OCI-LY7 (cell line): ENCODE measurements around the gene IL10RB. TPM values are rescaled to one million over a fixed set of nuclear protein-coding genes. Genes with fewer than 3 reads are reported as not detected.
"Not testable (repeated sequence)": the region's sequence is repeated elsewhere in the genome, so short reads cannot be mapped to it uniquely, and the experiment has no call there.

Source experiments
- BruUV-seq: library from RNA; stranded (reverse); fragments of 400-500 nt; replicated peaks from 2 replicates; lab custom pipeline; 2021; lab: Mats Ljungman, UMichigan
- CTCF ChIA-PET: fragments of 300-600 bp; sonication (Branson Sonifier 250); formaldehyde crosslinking; loops from one replicate; lab custom pipeline; 2022; ENCODE audit warnings: antibody characterized with exemption; ENCODE audit not compliant: unreplicated experiment; lab: Charles Lee
- POLR2A ChIA-PET: fragments of 300-600 bp; sonication (Branson Sonifier 250); formaldehyde crosslinking; loops from one replicate; lab custom pipeline; 2022; ENCODE audit warnings: antibody characterized with exemption; lab: Charles Lee
- DNase-seq: peaks from one replicate; pipeline ENCODE4 v3.0.0-alpha.2; 2015; ENCODE audit warnings: low spot score
- H2AFZ ChIP-seq: fragments of 200-600 bp; sonication (generic), shearing (Covaris generic); 2 replicates; pipeline ENCODE4 v1.6.1; 2014; ENCODE audit warnings: mild to moderate bottlenecking, antibody characterized with exemption, low read length, moderate library complexity
- H3K27ac ChIP-seq: fragments of 200-600 bp; sonication (generic); 2 replicates; pipeline ENCODE4 v1.5.1; 2014; ENCODE audit warnings: mixed run types, low read depth, mild to moderate bottlenecking, moderate library complexity, low read length, inconsistent platforms; ENCODE audit not compliant: poor library complexity, severe bottlenecking
- H3K36me3 ChIP-seq: fragments of 200-600 bp; sonication (generic); 2 replicates; pipeline ENCODE4 v1.6.1; 2014; ENCODE audit warnings: mild to moderate bottlenecking, antibody characterized with exemption, low read length, moderate library complexity, mixed read lengths; ENCODE audit not compliant: insufficient read depth
- H3K4me1 ChIP-seq: fragments of 200-600 bp; sonication (generic); 2 replicates; pipeline ENCODE4 v1.5.1; 2014; ENCODE audit warnings: mild to moderate bottlenecking, low read length; ENCODE audit not compliant: insufficient read depth, poor library complexity, severe bottlenecking
- H3K4me2 ChIP-seq: fragments of 200-600 bp; sonication (generic); 2 replicates; pipeline ENCODE4 v1.6.1; 2014; ENCODE audit warnings: mild to moderate bottlenecking, low read length
- H3K4me3 ChIP-seq: fragments of 200-600 bp; sonication (generic); 2 replicates; pipeline ENCODE4 v1.5.1; 2014; ENCODE audit warnings: mild to moderate bottlenecking, low read depth, low read length; ENCODE audit not compliant: poor library complexity, severe bottlenecking
- H3K79me2 ChIP-seq: fragments of 200-600 bp; sonication (generic); 2 replicates; pipeline ENCODE4 v1.6.1; 2016; ENCODE audit warnings: low read depth, mild to moderate bottlenecking, low read length, moderate library complexity, mixed read lengths; ENCODE audit not compliant: insufficient read depth
- H3K9me2 ChIP-seq: fragments of 200-600 bp; sonication (generic); 2 replicates; pipeline ENCODE4 v1.6.1; 2016; ENCODE audit warnings: mild to moderate bottlenecking, low read length, mixed read lengths; ENCODE audit not compliant: insufficient read depth
- H3K9me3 ChIP-seq: fragments of 200-600 bp; sonication (generic); 2 replicates; pipeline ENCODE4 v1.6.1; 2014; ENCODE audit warnings: mild to moderate bottlenecking, mixed run types, low read length, mixed read lengths
- H4K20me1 ChIP-seq: fragments of 200-600 bp; sonication (generic); 2 replicates; pipeline ENCODE4 v1.6.1; 2014; ENCODE audit warnings: mild to moderate bottlenecking, antibody characterized with exemption, low read length, moderate library complexity, mixed read lengths; ENCODE audit not compliant: insufficient read depth
- EZH2phosphoT487 ChIP-seq: fragments of 200-600 bp; sonication (generic); IDR thresholded peaks from 2 replicates; pipeline ENCODE4 v1.6.1; 2018; ENCODE audit warnings: low read depth, borderline replicate concordance, mild to moderate bottlenecking, mixed run types, antibody characterized with exemption, low read length, moderate library complexity, mixed read lengths
- intact Hi-C: fragments of 100-400 bp; cut with micrococcal nuclease; formaldehyde crosslinking; loops from one replicate; pipeline ENCODE4 v1.10.0; 2022; ENCODE audit not compliant: unreplicated experiment
- total RNA-seq, 2 experiments: library from RNA; depleted of rRNA in 1 of 2; stranded (reverse); fragments of >200 nt in 1 of 2; shearing (Covaris generic) in 1 of 2; gene quantifications; 2 replicates each; pipeline ENCODE4 v1.2.3, GENCODE V29; 2014 to 2022
- TF ChIP-seq, protein P1 (sequence below): fragments of 200-600 bp; sonication (generic); conservative IDR thresholded peaks from 2 replicates; pipeline ENCODE4 v1.5.1; 2014; ENCODE audit warnings: mild to moderate bottlenecking, antibody characterized with exemption, low read length, moderate library complexity, mixed read lengths

The IL10RB gene
- total RNA-seq, 2 experiments from 2014 or later = 48.0 to 48.3 TPM

DNA sequence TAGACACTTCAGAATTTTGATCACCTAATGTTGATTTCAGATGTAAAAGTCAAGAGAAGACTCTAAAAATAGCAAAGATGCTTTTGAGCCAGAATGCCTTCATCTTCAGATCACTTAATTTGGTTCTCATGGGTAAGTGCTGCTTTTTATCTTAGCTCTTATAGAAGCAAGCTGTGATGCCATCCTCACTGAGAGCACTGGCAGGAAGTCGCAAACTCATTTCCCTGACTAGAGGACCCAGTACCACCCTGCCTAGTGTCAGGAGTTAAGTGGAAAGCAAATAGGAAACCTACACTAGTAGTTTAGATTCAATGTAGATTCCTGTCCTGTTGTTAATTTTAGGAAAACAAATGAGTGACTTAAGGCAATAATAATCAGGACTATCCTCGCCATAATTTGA, 24.3 kb upstream of the IL10RB start:
- TF ChIP-seq, protein P1, sequence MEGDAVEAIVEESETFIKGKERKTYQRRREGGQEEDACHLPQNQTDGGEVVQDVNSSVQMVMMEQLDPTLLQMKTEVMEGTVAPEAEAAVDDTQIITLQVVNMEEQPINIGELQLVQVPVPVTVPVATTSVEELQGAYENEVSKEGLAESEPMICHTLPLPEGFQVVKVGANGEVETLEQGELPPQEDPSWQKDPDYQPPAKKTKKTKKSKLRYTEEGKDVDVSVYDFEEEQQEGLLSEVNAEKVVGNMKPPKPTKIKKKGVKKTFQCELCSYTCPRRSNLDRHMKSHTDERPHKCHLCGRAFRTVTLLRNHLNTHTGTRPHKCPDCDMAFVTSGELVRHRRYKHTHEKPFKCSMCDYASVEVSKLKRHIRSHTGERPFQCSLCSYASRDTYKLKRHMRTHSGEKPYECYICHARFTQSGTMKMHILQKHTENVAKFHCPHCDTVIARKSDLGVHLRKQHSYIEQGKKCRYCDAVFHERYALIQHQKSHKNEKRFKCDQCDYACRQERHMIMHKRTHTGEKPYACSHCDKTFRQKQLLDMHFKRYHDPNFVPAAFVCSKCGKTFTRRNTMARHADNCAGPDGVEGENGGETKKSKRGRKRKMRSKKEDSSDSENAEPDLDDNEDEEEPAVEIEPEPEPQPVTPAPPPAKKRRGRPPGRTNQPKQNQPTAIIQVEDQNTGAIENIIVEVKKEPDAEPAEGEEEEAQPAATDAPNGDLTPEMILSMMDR = no peak
- no peak for TF ChIP-seq EZH2phosphoT487
- Histone ChIP-seq H3K4me3 (no peak overlapping the region), H3K4me1 (peaks cover 51% of the 10 kb centered on the region), H3K9me2 (no peaks in the 10 kb centered on the region), H4K20me1 (no peaks in the 10 kb centered on the region), H3K79me2 (peaks cover 87% of the 10 kb centered on the region), H3K27ac (peak overlapping the region; percentile 96), H2AFZ (no peak overlapping the region), H3K9me3 (no peaks in the 10 kb centered on the region), H3K4me2 (0 out of 2 replicates have a peak overlapping the region, but pooled peaks have one; percentile 76), H3K36me3 (peaks cover 85% of the 10 kb centered on the region)
- ChIA-PET POLR2A (interaction anchor here (0.7 to 1.2 kb wide), 2 partner anchors 15 to 117 kb away, joined by 3 to 6 read pairs; no protein-coding TSS in a partner anchor), CTCF (no interaction called here)
- intact Hi-C loops = no loop called here
- DNase-seq = no peak
- BruUV-seq = no TSS peak

DNA sequence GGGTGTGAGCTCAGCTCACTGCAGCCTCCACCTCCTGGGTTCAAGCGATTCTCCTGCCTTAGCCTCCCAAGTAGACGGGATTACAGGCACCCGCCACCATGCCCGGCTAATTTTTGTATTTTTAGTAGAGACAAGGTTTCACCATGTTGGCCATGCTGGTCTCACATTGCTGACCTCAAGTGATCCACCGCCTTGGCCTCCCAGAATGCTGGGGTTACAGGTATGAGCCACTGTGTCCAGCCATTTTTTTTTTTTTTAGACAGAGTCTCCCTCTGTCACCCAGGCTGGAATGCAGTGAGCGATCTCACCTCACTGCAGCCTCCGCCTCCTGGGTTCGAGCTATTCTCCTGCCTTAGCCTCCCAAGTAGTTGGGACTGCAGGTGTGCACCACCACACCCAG, 23.3 kb upstream of the IL10RB start:
- DNase-seq, H3K4me3 ChIP-seq, BruUV-seq, intact Hi-C loops, H2AFZ ChIP-seq, H3K9me3 ChIP-seq, CTCF ChIA-PET, H3K9me2 ChIP-seq, H4K20me1 ChIP-seq, H3K27ac ChIP-seq, H3K4me2 ChIP-seq: not testable (repeated sequence)
- peaks cover 87% of the 10 kb centered on the region for H3K36me3 ChIP-seq
- peaks cover 78% of the 10 kb centered on the region for H3K79me2 ChIP-seq
- H3K4me1 ChIP-seq = peaks cover 41% of the 10 kb centered on the region
- POLR2A ChIA-PET = interaction anchor here (0.7 kb wide), 2 partner anchors 85 to 116 kb away, joined by 3 to 6 read pairs; no protein-coding TSS in a partner anchor

DNA sequence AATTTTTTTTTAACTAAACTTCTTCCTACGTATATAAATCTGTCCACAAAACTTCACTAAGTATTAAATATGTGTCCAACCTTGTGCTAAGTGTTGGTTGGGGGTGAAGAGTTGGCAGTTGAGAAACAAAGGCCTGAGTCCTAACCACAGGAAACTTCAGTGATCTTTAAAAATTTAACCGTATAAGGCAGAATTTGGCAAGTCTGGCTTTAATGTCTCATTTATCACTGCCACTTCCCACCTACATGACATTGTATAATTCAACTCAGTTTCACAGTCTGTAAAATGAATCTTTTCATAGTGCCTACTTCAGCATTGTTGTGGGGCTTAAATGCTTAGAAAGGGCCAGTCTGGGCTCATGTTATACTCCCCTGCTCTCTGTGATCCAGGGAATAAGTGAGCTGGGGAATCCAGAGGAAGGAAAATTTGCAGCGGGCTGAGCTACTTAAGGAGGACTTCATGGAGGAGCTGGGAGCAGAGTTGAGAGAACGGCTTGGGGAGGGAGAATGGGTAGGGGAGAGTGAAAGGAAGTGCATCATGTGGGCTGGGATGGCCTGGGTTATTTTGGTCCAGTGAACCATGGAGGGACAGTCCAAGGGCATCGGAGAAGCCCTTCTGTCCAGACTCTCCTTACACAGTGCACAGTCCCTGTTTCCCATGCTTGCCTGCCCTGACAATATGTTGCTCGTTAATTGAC, 21.9 kb upstream of the IL10RB start:
- intact Hi-C loops = no loop called here
- BruUV-seq = TSS peak; percentile 45
- Histone ChIP-seq H3K4me1 (peaks cover 28% of the 10 kb centered on the region), H2AFZ (no peak overlapping the region), H3K4me3 (no peak overlapping the region), H3K4me2 (no peak overlapping the region), H3K36me3 (peaks cover 97% of the 10 kb centered on the region), H3K79me2 (peaks cover 64% of the 10 kb centered on the region), H3K27ac (no peak overlapping the region), H3K9me2 (no peaks in the 10 kb centered on the region), H3K9me3 (no peaks in the 10 kb centered on the region), H4K20me1 (no peaks in the 10 kb centered on the region)
- no peak for DNase-seq
- ChIA-PET CTCF (no interaction called here), POLR2A (interaction anchor here (0.7 to 1.0 kb wide), 2 partner anchors 9 to 50 kb away, joined by 3 to 4 read pairs; no protein-coding TSS in a partner anchor)
- TF ChIP-seq, protein P1 = no peak
- no peak for TF ChIP-seq EZH2phosphoT487
